Stimulated activated CD4-positive, alpha-beta T cell treated with anti-CD3 and anti-CD28 coated beads, Interleukin-12 subunit alpha, Interleukin-12 subunit beta, amount 100 ng/mL, for 4 hours (primary cell): ENCODE measurements around the gene SMARCD2.
"Not testable (repeated sequence)": the region's sequence is repeated elsewhere in the genome, so short reads cannot be mapped to it uniquely, and the experiment has no call there.

Source experiments
- DNase-seq: peaks from one replicate; pipeline ENCODE4 v3.0.0-alpha.2; 2020

Gene SMARCD2

DNA sequence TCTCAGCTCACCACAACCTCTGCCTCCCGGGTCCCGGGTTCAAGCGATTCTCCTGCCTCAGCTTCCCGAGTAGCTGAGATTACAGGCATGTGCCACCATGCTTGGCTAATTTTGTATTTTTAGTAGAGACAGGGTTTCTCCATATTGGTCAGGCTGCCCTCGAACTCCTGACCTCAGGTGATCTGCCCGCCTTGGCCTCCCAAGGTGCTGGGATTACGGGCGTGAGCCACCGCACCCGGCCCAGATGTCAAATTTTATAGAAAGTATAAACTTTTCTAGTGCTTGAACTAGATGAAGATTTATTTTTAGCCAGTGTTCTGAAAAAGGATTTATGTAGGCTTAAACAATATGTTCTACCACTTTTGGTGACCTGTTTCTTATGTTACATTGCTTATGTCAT is 46.1 kb downstream of the SMARCD2 start:
- DNase-seq, result not testable (repeated sequence)

DNA sequence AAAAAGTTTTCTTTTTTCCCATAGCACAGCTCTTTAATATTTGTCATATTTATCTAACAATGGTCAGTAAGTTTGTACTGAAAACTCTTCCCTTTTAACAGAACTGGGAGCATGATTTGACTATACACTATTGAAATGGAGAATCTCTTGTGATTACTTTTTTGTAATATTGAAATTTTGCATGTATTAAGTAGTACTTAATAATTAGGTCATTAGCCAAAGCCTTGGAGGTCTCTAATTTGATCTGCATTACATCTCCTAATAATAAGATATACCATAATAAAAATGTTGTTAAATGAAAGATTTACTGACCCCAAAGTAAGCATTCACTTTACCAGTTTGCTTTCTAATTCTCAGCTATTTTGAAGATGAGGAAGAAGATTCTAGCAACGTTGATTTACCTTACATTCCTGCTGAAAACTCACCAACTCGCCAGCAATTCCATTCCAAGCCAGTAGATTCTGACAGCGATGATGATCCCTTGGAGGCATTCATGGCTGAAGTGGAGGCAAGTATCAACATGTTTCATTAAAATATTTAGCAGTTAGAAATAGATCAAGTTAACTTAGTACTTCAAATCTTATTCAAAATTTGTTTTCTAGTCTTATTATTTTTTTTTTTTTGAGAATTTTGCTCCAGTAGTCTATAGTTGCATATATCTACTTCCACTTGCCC is 50.3 kb downstream of the SMARCD2 start:
- DNase-seq, result no peak

GRCh38 chr17:63790057-63790456 is 52.4 kb downstream of the SMARCD2 start:
- no peak for DNase-seq

GRCh38 chr17:63786971-63787711 is 55.3 kb downstream of the SMARCD2 start:
- DNase-seq, result no peak

DNA sequence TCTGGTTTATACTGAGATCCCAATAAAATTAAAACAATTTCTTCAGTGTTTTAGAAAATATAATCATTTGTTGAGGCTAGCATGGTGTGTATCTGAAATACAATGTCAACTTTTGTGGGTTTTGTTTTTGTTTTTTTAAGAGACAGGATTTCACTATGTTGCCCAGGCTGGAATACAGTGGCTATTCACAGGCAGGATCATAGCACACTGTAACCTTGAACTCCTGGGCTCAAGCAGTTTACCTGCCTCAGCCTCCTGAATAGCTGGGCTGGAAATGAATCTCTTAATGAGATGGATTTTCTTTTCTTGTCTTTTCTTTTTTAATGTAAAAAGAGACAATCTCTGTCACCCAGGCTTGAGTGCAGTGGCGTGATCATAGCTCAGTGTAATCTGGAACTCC is 56.4 kb downstream of the SMARCD2 start:
- DNase-seq, result no peak

DNA sequence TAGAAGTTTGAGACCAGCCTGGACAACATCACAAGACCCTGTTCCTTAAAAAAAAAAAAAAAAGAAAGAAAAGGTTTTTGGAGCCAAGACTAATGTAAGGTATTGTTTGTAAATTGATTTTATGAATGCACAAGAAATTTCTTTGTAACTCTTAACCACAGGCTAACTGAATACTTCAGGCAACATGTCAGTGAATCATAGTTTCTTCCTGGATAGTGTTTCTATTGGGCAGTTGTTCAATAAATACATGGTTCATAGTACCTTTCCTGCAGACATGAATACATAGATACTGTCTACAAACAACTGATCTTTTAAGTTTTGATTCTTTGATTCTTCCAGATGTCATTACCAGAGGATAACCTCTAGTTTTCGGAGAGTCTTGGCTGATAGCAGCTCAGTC is 56.9 kb downstream of the SMARCD2 start:
- no peak for DNase-seq

DNA sequence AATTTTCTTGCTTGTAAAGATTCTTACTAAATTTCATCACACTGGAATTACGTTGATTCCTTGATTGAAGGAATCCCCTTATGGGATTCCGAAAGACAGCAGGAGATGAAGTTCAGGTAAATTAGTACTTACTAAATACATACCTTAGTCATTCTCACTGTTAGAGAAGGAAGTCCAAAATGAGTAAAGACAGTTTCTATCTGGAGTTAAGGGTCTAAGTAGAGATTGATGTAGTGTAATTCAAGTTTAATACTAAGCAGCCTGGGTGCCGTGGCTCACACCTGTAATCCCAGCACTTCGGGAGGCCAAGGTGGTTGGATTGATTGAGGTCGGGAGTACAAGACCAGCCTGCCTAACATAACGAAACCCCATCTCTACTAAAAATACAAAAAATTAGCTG is 59.0 kb downstream of the SMARCD2 start:
- no peak for DNase-seq
